IPS DF 6.9 (cell line): Measurements from ENCODE around the gene TNS3.
A peak's percentile ranks its signal among the peaks of the same experiment; 100 is the strongest.
"Not testable (repeated sequence)": the region's sequence is repeated elsewhere in the genome, so short reads cannot be mapped to it uniquely, and the experiment has no call there.

Experiments
- DNase-seq: peaks from one replicate; pipeline ENCODE4 v3.0.0-alpha.2; 2013; ENCODE audit warnings: low read depth, low spot score
- H3K27ac ChIP-seq: one replicate; pipeline ENCODE4 v1.5.1; 2013; ENCODE audit warnings: low read length, control low read depth
- H3K27me3 ChIP-seq: 2 replicates; pipeline ENCODE4 v1.6.1; 2013; ENCODE audit warnings: mild to moderate bottlenecking, low read length; ENCODE audit not compliant: control insufficient read depth, insufficient read depth
- H3K36me3 ChIP-seq: 2 replicates; pipeline ENCODE4 v1.6.1; 2013; ENCODE audit warnings: low read length; ENCODE audit not compliant: control insufficient read depth, insufficient read depth
- H3K4me1 ChIP-seq: 2 replicates; pipeline ENCODE4 v1.6.1; 2013; ENCODE audit warnings: low read length; ENCODE audit not compliant: control insufficient read depth, insufficient read depth
- H3K4me3 ChIP-seq: 2 replicates; pipeline ENCODE4 v1.5.1; 2013; ENCODE audit warnings: mild to moderate bottlenecking, low read length
- H3K9me3 ChIP-seq: 2 replicates; pipeline ENCODE4 v1.6.1; 2013; ENCODE audit warnings: low read length, inconsistent platforms; ENCODE audit not compliant: control insufficient read depth, insufficient read depth
- WGBS: extraction: QIAGEN DNeasy Blood & Tissue Kit; methylation state at CpG from one replicate; pipeline ENCODE4 v1.1.7; 2013; ENCODE audit warnings: mixed read lengths, missing lambda C conversion rate; ENCODE audit not compliant: insufficient read length, insufficient coverage; 5-methylcytosine and 5-hydroxymethylcytosine counted together

TNS3 gene

GRCh38 chr7:47590215-47590614 lies 8.3 kb upstream of the TNS3 start:
- not testable (repeated sequence) for H3K4me1 ChIP-seq, H3K27ac ChIP-seq, H3K36me3 ChIP-seq, H3K27me3 ChIP-seq, DNase-seq, H3K9me3 ChIP-seq, H3K4me3 ChIP-seq
- no CpG with 5 or more reads among the region's 5 CpGs for WGBS

DNA sequence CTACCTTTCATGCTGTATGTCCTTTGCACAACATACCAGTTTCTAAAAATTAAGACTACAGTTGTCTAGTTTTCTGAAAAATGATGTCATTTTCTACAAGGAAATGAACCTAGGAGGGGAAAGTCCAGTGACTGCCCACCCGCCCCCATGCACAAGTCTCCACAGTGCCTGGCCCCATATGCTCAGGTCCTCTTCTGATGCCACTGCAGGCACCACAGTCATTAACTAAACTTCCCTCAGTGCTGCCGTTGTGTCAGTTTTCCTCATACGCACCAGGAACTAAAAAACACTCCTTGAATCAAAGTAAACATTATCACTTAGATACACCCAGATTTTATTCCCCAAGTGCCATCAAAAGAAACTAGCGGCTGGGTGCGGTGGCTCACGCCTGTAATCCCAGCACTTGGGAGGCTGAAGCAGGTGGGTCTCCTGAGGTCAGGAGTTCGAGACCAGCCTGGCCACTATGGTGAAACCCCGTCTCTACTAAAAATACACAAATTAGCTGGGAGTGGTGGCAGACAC lies 6.9 kb upstream of the TNS3 start:
- Histone ChIP-seq H3K27ac (no peak overlapping the region), H3K36me3 (no peaks in the 10 kb centered on the region), H3K4me1 (0 out of 2 replicates have a peak, but pooled peaks cover 2% of the 10 kb centered on the region), H3K4me3 (no peak overlapping the region), H3K27me3 (no peaks in the 10 kb centered on the region; the same call in 1 of the 2 replicates), H3K9me3 (no peaks in the 10 kb centered on the region)
- no CpG with 5 or more reads among the region's 8 CpGs for WGBS
- no peak for DNase-seq

DNA sequence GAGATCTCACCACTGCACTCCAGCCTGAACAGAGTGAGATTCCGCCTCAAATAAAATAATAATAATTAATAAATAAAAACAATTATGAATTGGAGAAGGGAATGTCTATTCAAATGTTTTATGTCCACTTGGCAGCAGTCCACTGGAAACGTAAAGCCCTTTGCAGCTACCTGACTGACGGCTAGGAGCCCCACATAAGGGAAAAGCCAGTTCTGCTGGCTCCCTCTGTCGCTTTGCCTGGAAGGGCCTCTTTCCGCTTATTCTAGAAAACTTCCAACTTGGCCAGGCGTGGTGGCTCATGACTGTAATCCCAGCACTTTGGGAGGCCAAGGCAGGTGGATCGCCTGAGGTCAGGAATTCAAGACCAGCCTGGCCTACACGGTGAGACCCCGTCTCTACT lies 6.1 kb upstream of the TNS3 start:
- Histone ChIP-seq H3K27ac (no peak overlapping the region), H3K9me3 (no peaks in the 10 kb centered on the region), H3K27me3 (no peaks in the 10 kb centered on the region; the same call in 1 of the 2 replicates), H3K36me3 (no peaks in the 10 kb centered on the region), H3K4me3 (no peak overlapping the region), H3K4me1 (peaks cover 4% of the 10 kb centered on the region)
- no peak for DNase-seq
- WGBS: no CpG with 5 or more reads among the region's 9 CpGs

- no CpG with 5 or more reads among the region's 7 CpGs for WGBS
- H3K4me1 ChIP-seq: peaks cover 7% of the 10 kb centered on the region
Measured at GRCh38 chr7:47587351-47587750, 5.4 kb upstream of the TNS3 start.

GRCh38 chr7:47586925-47587324 lies 5.0 kb upstream of the TNS3 start:
- Histone ChIP-seq H3K27me3 (peaks cover 4% of the 10 kb centered on the region; the same call in 1 of the 2 replicates), H3K4me1 (peaks cover 7% of the 10 kb centered on the region), H3K27ac (no peak overlapping the region), H3K36me3 (no peaks in the 10 kb centered on the region), H3K4me3 (no peak overlapping the region), H3K9me3 (no peaks in the 10 kb centered on the region)
- WGBS: no CpG with 5 or more reads among the region's 3 CpGs
- no peak for DNase-seq

More at GRCh38 chr7:47587351-47587750, 5.4 kb upstream of the TNS3 start:
- H3K27ac ChIP-seq: no peak overlapping the region
- H3K27me3 ChIP-seq: peaks cover 4% of the 10 kb centered on the region; the same call in 1 of the 2 replicates
- no peak overlapping the region for H3K4me3 ChIP-seq
- H3K9me3 ChIP-seq: no peaks in the 10 kb centered on the region
- no peaks in the 10 kb centered on the region for H3K36me3 ChIP-seq
- no peak for DNase-seq

GRCh38 chr7:47586161-47586670 lies 4.3 kb upstream of the TNS3 start:
- not testable (repeated sequence) for H3K27ac ChIP-seq, H3K27me3 ChIP-seq, H3K4me3 ChIP-seq, H3K9me3 ChIP-seq, H3K36me3 ChIP-seq, H3K4me1 ChIP-seq, DNase-seq
- no CpG with 5 or more reads among the region's 7 CpGs for WGBS

DNA sequence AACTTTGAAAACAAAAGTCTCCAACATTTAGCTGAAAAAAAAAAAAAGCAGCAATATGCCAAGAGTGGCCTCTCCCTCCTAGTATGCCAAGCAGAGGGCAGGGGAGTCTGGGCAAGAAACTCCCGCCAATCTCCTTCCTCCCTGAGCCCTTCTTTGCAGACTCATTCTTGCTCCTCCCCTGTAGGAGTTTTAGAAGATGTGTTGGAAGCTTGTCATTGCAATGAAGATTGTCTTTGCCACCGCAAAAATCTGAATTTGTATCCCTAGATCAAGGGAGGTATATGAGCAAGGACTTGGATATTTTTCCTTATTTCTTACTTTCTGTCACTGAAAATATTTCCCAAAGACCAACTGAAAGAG lies 2.6 kb upstream of the TNS3 start:
- Histone ChIP-seq H3K4me1 (peaks cover 9% of the 10 kb centered on the region), H3K27ac (no peak overlapping the region)
- WGBS: no CpG with 5 or more reads among the region's 2 CpGs

GRCh38 chr7:47583739-47584535 lies 2.0 kb upstream of the TNS3 start:
- no peaks in the 10 kb centered on the region for H3K9me3 ChIP-seq
- DNase-seq: no peak
- WGBS: no CpG with 5 or more reads among the region's 11 CpGs
- peaks cover 4% of the 10 kb centered on the region; the same call in 1 of the 2 replicates for H3K27me3 ChIP-seq
- H3K36me3 ChIP-seq: no peaks in the 10 kb centered on the region
- H3K4me3 ChIP-seq: no peak overlapping the region
- peaks cover 9% of the 10 kb centered on the region for H3K4me1 ChIP-seq
- H3K27ac ChIP-seq: no peak overlapping the region

More for the DNA sequence above, 2.6 kb upstream of the TNS3 start:
- no peak overlapping the region for H3K4me3 ChIP-seq
- peaks cover 4% of the 10 kb centered on the region; the same call in 1 of the 2 replicates for H3K27me3 ChIP-seq
- DNase-seq: no peak
- H3K36me3 ChIP-seq: no peaks in the 10 kb centered on the region
- no peaks in the 10 kb centered on the region for H3K9me3 ChIP-seq

- no peaks in the 10 kb centered on the region for H3K36me3 ChIP-seq
- no peak overlapping the region for H3K4me3 ChIP-seq
- WGBS: no CpG with 5 or more reads among the region's 15 CpGs
- H3K27ac ChIP-seq: no peak overlapping the region
- no peak for DNase-seq
- H3K27me3 ChIP-seq: peaks cover 4% of the 10 kb centered on the region; the same call in 1 of the 2 replicates
- no peaks in the 10 kb centered on the region for H3K9me3 ChIP-seq
- H3K4me1 ChIP-seq: peaks cover 9% of the 10 kb centered on the region
Measured at GRCh38 chr7:47582764-47583738, 1.1 kb upstream of the TNS3 start.

GRCh38 chr7:47581438-47581803 lies 490 bp downstream of the TNS3 start:
- peaks cover 4% of the 10 kb centered on the region; the same call in 1 of the 2 replicates for H3K27me3 ChIP-seq
- H3K9me3 ChIP-seq: no peaks in the 10 kb centered on the region
- no peak for DNase-seq
- H3K4me1 ChIP-seq: peaks cover 7% of the 10 kb centered on the region
- H3K36me3 ChIP-seq: no peaks in the 10 kb centered on the region
- no peak overlapping the region for H3K27ac ChIP-seq
- no CpG with 5 or more reads among the region's 33 CpGs for WGBS
- peak overlapping the region; percentile 48 for H3K4me3 ChIP-seq
